ENCODE results near the gene CERS5. TPM values are rescaled to one million over a fixed set of nuclear protein-coding genes. Genes with fewer than 3 reads are reported as not detected.

CERS5 gene
- total RNA-seq, 2 experiments from 2014 or later = 47.1 to 53.0 TPM

- Mint-ChIP-seq H3K4me1 (peaks cover 24% of the 10 kb centered on the region), H3K36me3 (peaks cover 13% of the 10 kb centered on the region), H3K27ac (peak within 1 kb of the TSS; percentile 100)
These were observed 55.3 kb downstream of the CERS5 start, which contains the start of gene COX14 for GRCh38 chr12:50111693-50112455. Gene COX14, plus strand, starts transcription at chr12:50112236. Its CDS starts 7,808 bp downstream, at chr12:50120044.

GRCh38 chr12:50111395-50111692 is 55.8 kb downstream of the CERS5 start:
- H3K4me1 Mint-ChIP-seq = peaks cover 21% of the 10 kb centered on the region
- DNase-seq (no peak), ATAC-seq (ENCODE audit: low read depth) (no peak)
- no peaks in the 10 kb centered on the region for H3K9me3 Mint-ChIP-seq
- peak overlapping the region; percentile 100 for H3K27ac Mint-ChIP-seq
- H3K27me3 Mint-ChIP-seq = no peaks in the 10 kb centered on the region
- peaks cover 13% of the 10 kb centered on the region for H3K36me3 Mint-ChIP-seq
- POLR2A ChIA-PET = interaction anchor here (1.3 to 4.6 kb wide), 18 partner anchors 9 to 915 kb away, joined by 3 to 42 read pairs (median 6); partner anchors contain the start of genes CERS5, GPD1, LIMA1 and RACGAP1
- peak overlapping the region; percentile 100 for H3K4me3 Mint-ChIP-seq

More at GRCh38 chr12:50111693-50112455, 55.3 kb downstream of the CERS5 start, which contains the start of gene COX14:
- Mint-ChIP-seq H3K27me3 (no peaks in the 10 kb centered on the region), H3K9me3 (no peaks in the 10 kb centered on the region), H3K4me3 (peak within 1 kb of the TSS; percentile 100)
- POLR2A ChIA-PET = interaction anchor here (0.7 to 4.6 kb wide), 20 partner anchors 9 to 1155 kb away, joined by 3 to 42 read pairs (median 5); partner anchors contain the start of genes CERS5, GPD1, LIMA1 and RACGAP1
- ATAC-seq (ENCODE audit: low read depth) (peak; percentile 89), DNase-seq (peak; percentile 99)

- Mint-ChIP-seq H3K36me3 (peaks cover 12% of the 10 kb centered on the region), H3K27ac (peak overlapping the region; percentile 100), H3K9me3 (no peaks in the 10 kb centered on the region), H3K4me1 (peaks cover 19% of the 10 kb centered on the region), H3K4me3 (peak overlapping the region; percentile 100), H3K27me3 (no peaks in the 10 kb centered on the region)
- POLR2A ChIA-PET = interaction anchor here (0.6 to 4.6 kb wide), 15 partner anchors 8 to 916 kb away, joined by 3 to 42 read pairs (median 5); partner anchors contain the start of genes CERS5, GPD1, LIMA1 and RACGAP1
- no peak for ATAC-seq (ENCODE audit: low read depth)
- DNase-seq = peak; percentile 43
These were observed 56.3 kb downstream of the CERS5 start for GRCh38 chr12:50110762-50111351.

GRCh38 chr12:50110127-50110761 is 56.9 kb downstream of the CERS5 start:
- H3K4me1 Mint-ChIP-seq = peaks cover 17% of the 10 kb centered on the region
- H3K36me3 Mint-ChIP-seq = peaks cover 7% of the 10 kb centered on the region
- H3K27me3 Mint-ChIP-seq = no peaks in the 10 kb centered on the region
- H3K4me3 Mint-ChIP-seq = peak overlapping the region; percentile 52
- ATAC-seq (ENCODE audit: low read depth) (no peak), DNase-seq (no peak)
- peak overlapping the region; percentile 70 for H3K27ac Mint-ChIP-seq
- POLR2A ChIA-PET = interaction anchor here (0.5 to 4.6 kb wide), 7 partner anchors 11 to 916 kb away, joined by 3 to 42 read pairs (median 5); partner anchors contain the start of genes ASIC1, CERS5, SLC11A2 and SMARCD1
- H3K9me3 Mint-ChIP-seq = no peaks in the 10 kb centered on the region

- Mint-ChIP-seq H3K4me3 (no peak overlapping the region), H3K9me3 (no peaks in the 10 kb centered on the region), H3K27me3 (no peaks in the 10 kb centered on the region), H3K36me3 (peaks cover 4% of the 10 kb centered on the region), H3K4me1 (peaks cover 15% of the 10 kb centered on the region), H3K27ac (no peak overlapping the region)
- DNase-seq (no peak), ATAC-seq (ENCODE audit: low read depth) (no peak)
- POLR2A ChIA-PET = interaction anchor here (1.8 to 4.6 kb wide), 2 partner anchors 10 to 57 kb away, joined by 5 to 42 read pairs; partner anchors contain the start of gene CERS5
These were observed 57.9 kb downstream of the CERS5 start for GRCh38 chr12:50109319-50109718.

- POLR2A ChIA-PET = interaction anchor here (1.2 kb wide), 1 partner anchor 23 kb away, joined by 5 read pairs; the partner anchor contains the start of gene SMARCD1
- Mint-ChIP-seq H3K36me3 (peaks cover 3% of the 10 kb centered on the region), H3K27me3 (no peaks in the 10 kb centered on the region), H3K4me3 (no peak overlapping the region), H3K9me3 (no peaks in the 10 kb centered on the region), H3K4me1 (peaks cover 11% of the 10 kb centered on the region), H3K27ac (no peak overlapping the region)
- DNase-seq = no peak
- no peak for ATAC-seq (ENCODE audit: low read depth)
These were observed 59.5 kb downstream of the CERS5 start for GRCh38 chr12:50107416-50108268.

- Mint-ChIP-seq H3K27ac (no peak overlapping the region), H3K27me3 (no peaks in the 10 kb centered on the region), H3K36me3 (no peaks in the 10 kb centered on the region)
These were observed 60.3 kb downstream of the CERS5 start for GRCh38 chr12:50106907-50107306.

GRCh38 chr12:50105913-50106450 is 61.2 kb downstream of the CERS5 start:
- Mint-ChIP-seq H3K36me3 (no peaks in the 10 kb centered on the region), H3K9me3 (no peaks in the 10 kb centered on the region), H3K27me3 (no peaks in the 10 kb centered on the region), H3K4me3 (no peak overlapping the region), H3K27ac (no peak overlapping the region), H3K4me1 (peaks cover 7% of the 10 kb centered on the region)
- ATAC-seq (ENCODE audit: low read depth) = no peak
- POLR2A ChIA-PET = interaction anchor here (0.9 kb wide), 1 partner anchor 62 kb away, joined by 3 read pairs; no protein-coding TSS in a partner anchor
- no peak for DNase-seq

More at GRCh38 chr12:50106907-50107306, 60.3 kb downstream of the CERS5 start:
- Mint-ChIP-seq H3K9me3 (no peaks in the 10 kb centered on the region), H3K4me1 (peaks cover 9% of the 10 kb centered on the region), H3K4me3 (no peak overlapping the region)
- DNase-seq (no peak), ATAC-seq (ENCODE audit: low read depth) (no peak)
- POLR2A ChIA-PET = interaction anchor here (0.6 kb wide), 1 partner anchor 90 kb away, joined by 3 read pairs; no protein-coding TSS in a partner anchor

- DNase-seq (no peak), ATAC-seq (ENCODE audit: low read depth) (no peak)
- H3K27me3 Mint-ChIP-seq = no peaks in the 10 kb centered on the region
- H3K27ac Mint-ChIP-seq = no peak overlapping the region
- peaks cover 2% of the 10 kb centered on the region for H3K4me1 Mint-ChIP-seq
- H3K4me3 Mint-ChIP-seq = no peak overlapping the region
- H3K36me3 Mint-ChIP-seq = peaks cover 5% of the 10 kb centered on the region
- POLR2A ChIA-PET = interaction anchor here (0.9 to 2.9 kb wide), 2 partner anchors 7 to 63 kb away, joined by 3 to 12 read pairs; partner anchors contain the start of gene COX14
- H3K9me3 Mint-ChIP-seq = no peaks in the 10 kb centered on the region
These were observed 62.5 kb downstream of the CERS5 start for GRCh38 chr12:50104417-50105366.

- Mint-ChIP-seq H3K4me3 (no peak within 1 kb of the TSS), H3K27me3 (no peaks in the 10 kb centered on the region), H3K36me3 (peaks cover 9% of the 10 kb centered on the region), H3K4me1 (peaks cover 2% of the 10 kb centered on the region), H3K9me3 (no peaks in the 10 kb centered on the region), H3K27ac (no peak within 1 kb of the TSS)
- ATAC-seq (ENCODE audit: low read depth) (peak; percentile 51), DNase-seq (no peak)
- POLR2A ChIA-PET = interaction anchor here (2.9 kb wide), 1 partner anchor 8 kb away, joined by 12 read pairs; the partner anchor contains the start of gene COX14
These were observed 63.3 kb downstream of the CERS5 start, which contains the start of gene GPD1 for GRCh38 chr12:50103767-50104321. Gene GPD1, plus strand, starts transcription at chr12:50104008. Its CDS starts 43 bp downstream, at chr12:50104051.

GRCh38 chr12:50103351-50103750 is 63.8 kb downstream of the CERS5 start:
- no peak overlapping the region for H3K4me3 Mint-ChIP-seq
- ATAC-seq (ENCODE audit: low read depth) (no peak), DNase-seq (no peak)
- peaks cover 1% of the 10 kb centered on the region for H3K4me1 Mint-ChIP-seq
- H3K36me3 Mint-ChIP-seq = peaks cover 9% of the 10 kb centered on the region
- POLR2A ChIA-PET = interaction anchor here (0.5 to 2.9 kb wide), 2 partner anchors 9 to 72 kb away, joined by 6 to 12 read pairs; partner anchors contain the start of gene COX14
- H3K27ac Mint-ChIP-seq = no peak overlapping the region
- H3K27me3 Mint-ChIP-seq = no peaks in the 10 kb centered on the region
- H3K9me3 Mint-ChIP-seq = no peaks in the 10 kb centered on the region

Measured in activated naive CD8-positive, alpha-beta T cell treated with anti-CD3 and anti-CD28 coated beads, Interleukin-2, amount 10 ng/mL, durations not matched to agents 7 days and 5 days (primary cell).